ENCODE measurements around the gene INF2. TPM values are rescaled to one million over a fixed set of nuclear protein-coding genes. Genes with fewer than 3 reads are reported as not detected.
"Not testable (repeated sequence)": the region's sequence is repeated elsewhere in the genome, so short reads cannot be mapped to it uniquely, and the experiment has no call there.

Gene INF2
- total and polyA plus RNA-seq, 12 donors = 22.5 to 73.8 (median 28.4) TPM

DNA sequence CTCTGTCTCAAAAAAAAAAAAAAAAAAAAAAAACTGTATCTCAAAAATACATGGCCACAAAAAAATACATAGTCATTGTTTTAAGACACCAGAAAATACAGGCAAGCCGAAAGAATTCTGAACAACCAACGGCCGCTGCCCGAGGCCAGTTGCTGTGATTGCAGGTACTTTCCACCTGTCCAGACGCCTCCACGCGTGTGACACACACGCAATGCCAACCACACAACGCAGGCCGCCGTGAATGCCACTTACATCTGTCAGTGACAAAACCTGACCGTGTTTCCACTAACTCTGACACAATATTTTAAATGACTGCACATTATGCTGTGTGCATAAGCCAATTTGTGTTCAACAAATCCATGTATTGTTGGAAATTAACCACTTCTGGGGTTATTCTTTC, 22.4 kb upstream of the INF2 start:
- Histone ChIP-seq H3K4me3 (no peak overlapping the region), H3K27ac (no peak overlapping the region), H3K9me3 (no peaks in the 10 kb centered on the region), H3K36me3 (no peaks in the 10 kb centered on the region), H3K27me3 (no peaks in the 10 kb centered on the region), H3K4me1 (peaks cover 0 to 12% (median 8%) of the 10 kb centered on the region in 9 donors)
- no peak for DNase-seq
- no peak for TF ChIP-seq CTCF (IDR thresholded peaks at IDR 0.05)
- no peak for ATAC-seq
- 92 to 93% methylated on average over 12 of the region's 12 CpGs for whole genome bisulfite sequencing, 2 donors
- intact Hi-C loops (cut with DNase I) = no loop called here

GRCh38 chr14:104669697-104670096, 19.7 kb upstream of the INF2 start:
- DNase-seq (no peak), ATAC-seq (no peak)
- 75 to 80% methylated on average over 3 of the region's 3 CpGs for WGBS, 2 donors
- Histone ChIP-seq H3K27me3 (no peaks in the 10 kb centered on the region), H3K36me3 (no peaks in the 10 kb centered on the region), H3K4me1 (peaks cover 0 to 12% (median 8%) of the 10 kb centered on the region in 9 donors), H3K4me3 (no peak overlapping the region), H3K9me3 (no peaks in the 10 kb centered on the region), H3K27ac (no peak overlapping the region)
- no peak for TF ChIP-seq CTCF (IDR thresholded peaks at IDR 0.05)
- intact Hi-C loops (cut with DNase I) = no loop called here

GRCh38 chr14:104671330-104671977, 18.0 kb upstream of the INF2 start:
- DNase-seq; H3K27ac ChIP-seq; intact Hi-C loops (cut with DNase I); H3K36me3 ChIP-seq; H3K27me3 ChIP-seq; H3K4me3 ChIP-seq; ATAC-seq; H3K4me1 ChIP-seq; H3K9me3 ChIP-seq: not testable (repeated sequence)
- WGBS, 2 donors = 93% methylated on average over 19 of the region's 19 CpGs

GRCh38 chr14:104672119-104672518, 17.3 kb upstream of the INF2 start:
- DNase-seq; intact Hi-C loops (cut with DNase I): not testable (repeated sequence)

GRCh38 chr14:104673481-104673880, 15.9 kb upstream of the INF2 start:
- H3K27me3 ChIP-seq = no peaks in the 10 kb centered on the region
- intact Hi-C loops (cut with DNase I) = no loop called here
- ATAC-seq (no peak), DNase-seq (no peak)
- 90 to 95% methylated on average over 9 of the region's 9 CpGs for WGBS, 2 donors
- H3K9me3 ChIP-seq = no peaks in the 10 kb centered on the region
- no peak overlapping the region for H3K4me3 ChIP-seq
- H3K4me1 ChIP-seq = peaks cover 9 to 21% (median 18%) of the 10 kb centered on the region in 9 donors
- no peaks in the 10 kb centered on the region for H3K36me3 ChIP-seq
- no peak overlapping the region for H3K27ac ChIP-seq
- TF ChIP-seq CTCF (IDR thresholded peaks at IDR 0.05) = no peak

More at GRCh38 chr14:104672119-104672518, 17.3 kb upstream of the INF2 start:
- H3K4me1 ChIP-seq, H3K4me3 ChIP-seq, H3K27ac ChIP-seq, H3K36me3 ChIP-seq, ATAC-seq, H3K27me3 ChIP-seq, H3K9me3 ChIP-seq: not testable (repeated sequence)
- 80 to 85% methylated on average over 7 to 8 of the region's 8 CpGs for WGBS, 2 donors
